Activated T-cell treated with anti-CD3 and anti-CD28 coated beads, Interleukin-2, amount 50 U/mL, for 4 hours (primary cell): ENCODE results near the gene ME2. TPM values are rescaled to one million over a fixed set of nuclear protein-coding genes. Genes with fewer than 3 reads are reported as not detected.
"Not testable (repeated sequence)": the region's sequence is repeated elsewhere in the genome, so short reads cannot be mapped to it uniquely, and the experiment has no call there.

Experiments
- ATAC-seq, 2 donors: fragments of 200-7000 bp; cut with Tn5 transposase; one replicate each; pipeline ENCODE4 v1.10.0; 2021
- DNase-seq: peaks from one replicate; pipeline ENCODE4 v3.0.0-alpha.2; 2020
- H3K27me3 Mint-ChIP-seq: one replicate; pipeline ENCODE4 v1.8.0; 2021; ENCODE audit warnings: low read depth, mixed read lengths
- H3K36me3 Mint-ChIP-seq: one replicate; pipeline ENCODE4 v1.8.0; 2022; ENCODE audit warnings: mixed read lengths; ENCODE audit not compliant: insufficient read depth
- H3K4me1 Mint-ChIP-seq: one replicate; pipeline ENCODE4 v1.8.0; 2021; ENCODE audit warnings: low read depth, mixed read lengths
- H3K4me3 Mint-ChIP-seq: one replicate; pipeline ENCODE4 v1.8.0; 2021; ENCODE audit warnings: mild to moderate bottlenecking, moderate library complexity, mixed read lengths
- H3K9me3 Mint-ChIP-seq: one replicate; pipeline ENCODE4 v1.8.0; 2021; ENCODE audit warnings: mixed read lengths
- total RNA-seq, 3 donors: library from RNA; stranded (reverse); gene quantifications; one replicate each; pipeline ENCODE4 v1.2.1, GENCODE V29; 2021

ME2 gene
- total RNA-seq, 3 donors from 2014 or later: 90.9 to 108 (median 108) TPM

DNA sequence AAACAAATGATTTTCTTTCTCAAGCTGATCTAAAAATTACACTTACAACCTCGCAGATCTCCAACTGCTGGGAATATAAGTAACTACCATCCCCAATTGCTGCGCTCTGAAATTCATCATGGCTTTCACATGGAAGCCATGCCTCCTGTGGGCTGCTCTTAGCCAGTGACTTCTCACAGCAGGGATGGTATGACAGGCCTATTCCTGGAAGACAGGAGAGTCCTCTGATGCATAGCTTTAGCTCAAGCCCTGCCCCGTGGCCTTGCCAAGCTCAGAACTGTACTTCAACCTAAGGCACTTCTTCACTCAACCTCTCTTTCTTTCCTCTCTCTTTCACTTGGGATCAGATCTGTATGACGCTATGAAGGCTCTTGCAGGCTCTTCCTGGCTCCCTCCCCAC lies 76.3 kb downstream of the ME2 start:
- Mint-ChIP-seq H3K27me3 (peaks cover 2% of the 10 kb centered on the region), H3K9me3 (no peaks in the 10 kb centered on the region), H3K4me3 (no peak overlapping the region), H3K36me3 (peaks cover 2% of the 10 kb centered on the region), H3K4me1 (no peaks in the 10 kb centered on the region)
- DNase-seq: no peak
- no peak for ATAC-seq

DNA sequence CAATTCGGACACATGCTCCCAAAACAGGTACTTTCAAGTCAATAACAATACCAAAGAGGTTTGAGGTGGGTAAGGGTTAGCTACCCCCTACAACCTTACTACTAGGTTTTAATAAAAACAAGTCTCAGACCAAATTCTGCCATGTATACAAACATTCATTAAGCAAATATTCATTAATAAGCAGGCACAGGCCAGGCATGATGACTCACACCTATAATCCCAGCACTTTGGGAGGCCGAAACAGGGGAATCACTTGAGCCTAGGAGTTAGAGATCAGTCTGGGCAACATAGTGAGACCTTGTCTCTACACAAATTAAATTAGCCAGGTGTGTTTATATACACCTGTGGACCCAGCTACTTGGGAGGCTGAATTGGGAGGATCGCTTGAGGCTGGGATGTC lies 77.2 kb downstream of the ME2 start:
- no peaks in the 10 kb centered on the region for H3K4me1 Mint-ChIP-seq
- no peak overlapping the region for H3K4me3 Mint-ChIP-seq
- H3K9me3 Mint-ChIP-seq: no peaks in the 10 kb centered on the region
- peaks cover 2% of the 10 kb centered on the region for H3K27me3 Mint-ChIP-seq
- peaks cover 2% of the 10 kb centered on the region for H3K36me3 Mint-ChIP-seq
- DNase-seq (no peak), ATAC-seq (no peak)

DNA sequence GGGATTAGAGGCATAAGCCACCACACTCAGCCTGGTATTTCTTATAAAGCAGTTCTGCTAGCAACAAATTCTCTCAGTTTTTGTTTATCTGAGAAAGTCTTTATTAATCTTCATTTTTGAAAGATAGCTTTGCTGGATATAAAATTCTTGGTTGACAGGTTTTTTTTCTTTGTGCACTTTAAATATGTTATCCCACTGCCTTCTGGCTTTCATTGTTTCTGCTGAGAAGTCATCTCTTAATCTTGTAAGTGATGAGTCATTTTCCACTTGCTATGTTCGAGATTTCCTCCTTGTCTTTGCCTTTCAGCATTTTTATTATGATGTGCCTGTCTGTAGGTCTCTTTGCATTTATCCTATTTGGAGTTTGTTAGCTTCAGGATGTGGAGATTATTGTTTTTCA lies 83.1 kb downstream of the ME2 start:
- DNase-seq (no peak), ATAC-seq (no peak)
- no peak overlapping the region for H3K4me3 Mint-ChIP-seq
- H3K9me3 Mint-ChIP-seq: peaks cover 17% of the 10 kb centered on the region
- no peaks in the 10 kb centered on the region for H3K36me3 Mint-ChIP-seq
- H3K4me1 Mint-ChIP-seq: no peaks in the 10 kb centered on the region
- H3K27me3 Mint-ChIP-seq: peaks cover 2% of the 10 kb centered on the region

DNA sequence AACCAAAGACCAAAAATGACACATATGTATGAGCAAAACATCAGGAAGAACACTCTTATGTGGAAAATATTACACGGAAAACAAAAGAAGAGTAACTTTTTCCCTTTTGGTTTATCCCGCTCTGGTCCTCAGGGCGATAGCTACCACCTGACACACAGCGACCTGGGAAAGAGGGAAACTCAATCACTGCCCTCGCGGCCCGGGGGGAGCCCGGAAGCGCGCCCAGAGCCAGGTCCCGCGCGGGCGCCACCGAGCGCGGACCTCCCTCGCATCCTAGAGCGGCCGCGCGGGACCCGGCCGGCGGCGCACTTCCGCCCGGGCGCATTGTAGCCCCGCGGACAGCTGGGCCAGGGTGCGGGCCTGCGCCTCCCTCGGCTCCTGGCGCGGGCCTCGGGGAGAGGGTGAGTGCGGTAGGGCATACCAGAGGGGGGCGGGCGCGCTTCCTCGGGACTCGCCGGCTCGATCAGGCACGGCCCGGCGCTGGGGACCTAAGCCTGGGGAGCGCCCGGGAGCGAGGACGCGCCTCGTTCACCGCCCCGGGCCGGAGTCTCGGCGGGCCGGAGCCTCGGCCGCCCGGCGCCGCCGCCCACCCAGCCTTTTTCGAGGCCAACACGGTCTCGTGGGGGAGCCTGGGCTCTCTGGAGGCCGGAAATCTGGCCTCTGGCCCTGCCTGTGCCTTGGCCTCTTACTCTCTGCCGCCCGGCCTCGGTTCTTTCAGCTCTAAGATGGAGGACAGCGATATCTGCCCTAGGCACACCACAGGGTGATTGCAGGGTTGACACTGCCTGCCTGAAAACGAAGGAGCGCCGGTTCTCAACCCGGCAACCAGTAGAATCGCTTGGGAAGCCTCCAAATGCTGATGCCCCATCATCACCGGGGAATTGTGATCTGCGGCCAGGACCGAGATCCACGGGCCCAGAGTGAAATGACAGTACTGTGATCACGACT lies 89.1 kb downstream of the ME2 start, which contains the start of gene ELAC1:
Gene ELAC1, plus strand, starts transcription at position 327 of the 948 bp plus-strand sequence. CDS start 6,365 bp downstream, outside the sequence.
- H3K9me3 Mint-ChIP-seq: peaks cover 9% of the 10 kb centered on the region
- ATAC-seq: peak; percentile 96

DNA sequence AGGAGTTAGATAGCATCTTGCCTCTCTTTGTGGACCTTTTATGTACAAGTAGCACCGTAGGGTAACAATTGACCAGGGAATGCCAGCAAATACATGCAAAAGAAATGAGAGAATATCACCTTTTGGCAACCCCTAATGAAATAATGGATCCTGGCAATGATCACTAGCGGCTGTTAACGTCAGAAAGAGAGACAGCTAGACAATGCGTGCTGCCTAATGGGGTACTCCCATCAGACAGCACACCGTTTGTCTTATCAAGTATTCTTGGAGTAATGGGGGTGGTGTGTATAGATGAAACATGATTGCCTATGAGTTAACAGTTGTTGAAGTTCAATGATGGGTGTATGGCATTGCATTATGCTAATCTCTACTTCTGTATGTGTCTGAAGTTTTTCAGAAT lies 90.5 kb downstream of the ME2 start:
- H3K27me3 Mint-ChIP-seq: no peaks in the 10 kb centered on the region
- H3K4me3 Mint-ChIP-seq: peak overlapping the region; percentile 96
- H3K4me1 Mint-ChIP-seq: peaks cover 30% of the 10 kb centered on the region
- DNase-seq (no peak), ATAC-seq (no peak)
- peaks cover 3% of the 10 kb centered on the region for H3K36me3 Mint-ChIP-seq
- no peaks in the 10 kb centered on the region for H3K9me3 Mint-ChIP-seq

More for the DNA sequence above, 89.1 kb downstream of the ME2 start, which contains the start of gene ELAC1:
- Mint-ChIP-seq H3K36me3 (no peaks in the 10 kb centered on the region), H3K4me3 (peak within 1 kb of the TSS; percentile 96), H3K4me1 (peaks cover 25% of the 10 kb centered on the region), H3K27me3 (no peaks in the 10 kb centered on the region)
- DNase-seq: peak; percentile 51

DNA sequence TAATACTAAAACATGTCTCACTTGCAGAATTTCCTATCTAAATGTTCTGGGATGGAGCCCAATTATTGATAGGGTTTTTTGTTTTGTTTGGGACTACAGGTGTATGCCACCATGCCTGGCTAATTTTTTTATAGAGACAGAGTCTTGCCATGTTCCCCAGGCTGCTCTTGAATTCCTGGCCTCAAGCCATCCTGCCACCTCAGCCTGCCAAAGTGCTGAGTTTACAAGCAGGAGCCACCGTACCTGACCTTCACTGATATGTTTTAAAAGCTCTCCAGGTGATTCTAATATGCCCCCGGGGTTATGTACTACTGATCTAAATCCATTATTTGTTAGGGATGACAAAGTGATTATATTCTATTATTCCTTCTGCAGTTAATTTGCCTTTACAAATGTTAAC lies 91.1 kb downstream of the ME2 start:
- peaks cover 30% of the 10 kb centered on the region for H3K4me1 Mint-ChIP-seq
- H3K4me3 Mint-ChIP-seq: no peak overlapping the region
- peaks cover 9% of the 10 kb centered on the region for H3K36me3 Mint-ChIP-seq
- DNase-seq (no peak), ATAC-seq (no peak)
- no peaks in the 10 kb centered on the region for H3K9me3 Mint-ChIP-seq
- no peaks in the 10 kb centered on the region for H3K27me3 Mint-ChIP-seq

DNA sequence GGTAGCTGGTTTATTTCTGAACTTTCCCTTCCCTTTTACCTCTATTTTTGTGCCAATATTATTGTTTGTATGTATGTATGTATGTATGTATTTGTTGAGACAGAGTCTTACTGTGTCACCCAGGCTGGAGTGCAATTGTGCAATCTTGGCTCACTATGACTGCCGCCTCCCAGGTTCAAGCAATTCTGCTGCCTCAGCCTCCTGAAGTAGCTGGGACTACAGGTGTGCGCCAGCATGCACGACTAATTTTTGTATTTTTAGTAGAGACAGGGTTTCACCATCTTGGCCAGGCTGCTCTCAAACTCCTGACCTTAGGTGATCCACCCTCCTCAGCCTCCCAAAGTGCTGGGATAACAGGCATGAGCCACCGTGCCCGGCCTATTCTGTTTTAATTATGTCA lies 93.5 kb downstream of the ME2 start:
- Mint-ChIP-seq H3K36me3 (peaks cover 31% of the 10 kb centered on the region), H3K4me1 (peaks cover 29% of the 10 kb centered on the region)
- H3K27me3 Mint-ChIP-seq, H3K4me3 Mint-ChIP-seq, DNase-seq, ATAC-seq, H3K9me3 Mint-ChIP-seq: not testable (repeated sequence)

DNA sequence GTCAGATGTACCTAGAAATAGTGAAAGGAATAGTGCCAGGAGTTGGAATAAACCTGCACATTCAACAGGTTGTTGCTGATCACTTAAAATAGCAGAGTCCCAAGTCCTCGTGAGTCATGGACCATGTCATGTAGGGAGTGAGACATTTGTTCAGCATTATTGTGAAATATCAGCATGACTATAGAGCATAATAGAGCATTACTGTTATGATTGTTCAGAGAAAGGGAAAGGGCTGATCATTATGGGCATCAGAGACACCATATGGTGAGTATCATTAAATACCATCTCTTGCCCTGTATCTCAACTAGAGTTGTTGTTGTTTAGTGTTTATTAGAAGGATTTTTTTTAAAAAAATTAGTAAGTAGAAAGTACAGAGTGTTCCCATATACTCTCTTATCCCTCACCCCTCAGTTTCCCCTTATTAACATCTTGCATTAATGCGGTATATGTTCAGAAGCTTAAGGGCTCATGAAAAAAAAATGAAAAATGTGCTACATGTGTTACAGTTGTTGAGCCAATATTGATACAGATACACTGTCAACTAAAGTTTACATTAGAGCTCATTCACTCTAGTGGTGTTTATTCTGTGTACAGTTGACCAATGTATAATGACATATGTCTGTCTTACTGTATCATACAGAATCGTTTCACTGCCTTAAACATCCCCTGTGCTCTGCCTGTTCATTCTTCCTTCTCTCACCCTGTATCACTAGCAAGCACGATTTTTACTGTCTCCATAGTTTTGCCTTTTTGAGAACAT lies 94.6 kb downstream of the ME2 start:
- ATAC-seq (peak; percentile 81 to 83), DNase-seq (no peak)
- Mint-ChIP-seq H3K36me3 (peaks cover 43% of the 10 kb centered on the region), H3K27me3 (no peaks in the 10 kb centered on the region), H3K9me3 (peaks cover 5% of the 10 kb centered on the region), H3K4me1 (peaks cover 24% of the 10 kb centered on the region), H3K4me3 (no peak overlapping the region)

DNA sequence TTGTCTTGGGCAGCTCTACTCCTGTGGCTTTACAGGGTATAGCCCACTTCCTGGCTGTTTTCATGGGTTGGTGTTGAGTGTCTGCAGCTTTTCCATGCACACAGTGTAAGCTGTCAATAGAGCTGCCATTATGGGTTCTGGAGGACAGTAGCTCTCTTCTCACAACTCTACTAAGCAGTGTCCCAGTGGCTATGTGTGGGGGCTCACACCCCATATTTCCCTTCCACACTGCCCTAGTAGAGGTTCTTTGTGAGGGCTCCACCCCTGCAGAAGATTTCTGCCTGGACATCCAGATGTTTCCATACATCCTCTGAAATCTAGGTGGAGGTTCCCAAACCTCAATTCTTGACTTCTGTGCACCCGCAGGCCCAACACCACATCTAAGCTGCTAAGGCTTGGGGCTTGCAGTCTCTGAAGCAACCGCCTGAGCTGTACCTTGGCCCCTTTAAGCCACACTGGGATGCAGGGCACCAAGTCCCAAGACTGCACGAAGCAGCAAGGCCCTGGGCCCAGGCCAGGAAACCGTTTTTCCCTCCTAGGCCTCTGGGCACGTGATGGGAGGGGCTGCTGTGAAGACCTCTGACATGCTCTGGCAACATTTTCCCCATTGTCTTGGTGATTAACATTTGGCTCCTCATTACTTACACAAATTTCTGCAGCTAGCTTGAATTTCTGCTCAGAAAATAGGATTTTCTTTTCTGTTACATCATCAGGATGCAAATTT lies 98.3 kb downstream of the ME2 start:
- DNase-seq (no peak), ATAC-seq (no peak)
- peaks cover 8% of the 10 kb centered on the region for H3K9me3 Mint-ChIP-seq
- peaks cover 8% of the 10 kb centered on the region for H3K4me1 Mint-ChIP-seq
- H3K4me3 Mint-ChIP-seq: no peak overlapping the region
- peaks cover 51% of the 10 kb centered on the region for H3K36me3 Mint-ChIP-seq
- H3K27me3 Mint-ChIP-seq: no peaks in the 10 kb centered on the region

DNA sequence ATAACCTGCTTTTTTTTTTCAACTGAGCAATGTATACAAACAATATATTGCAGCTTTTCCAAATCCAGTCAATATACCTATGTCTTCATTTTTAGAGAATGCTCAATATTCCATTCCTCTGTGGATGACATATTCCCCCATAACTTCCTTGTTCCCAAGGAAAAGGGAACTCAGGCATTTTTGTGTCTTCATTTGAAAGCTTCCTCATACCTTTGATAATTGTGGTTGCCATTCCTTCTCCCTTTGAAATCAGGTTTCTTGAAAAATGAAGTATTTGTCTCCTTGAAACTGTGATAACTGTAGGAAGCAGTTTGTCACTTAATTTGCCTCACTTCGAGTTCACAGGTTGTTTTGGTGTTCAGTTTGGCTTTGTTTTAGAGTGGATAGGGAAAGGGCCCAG lies 102.5 kb downstream of the ME2 start:
- DNase-seq: no peak
- H3K9me3 Mint-ChIP-seq: peaks cover 8% of the 10 kb centered on the region
- H3K4me1 Mint-ChIP-seq: peaks cover 1% of the 10 kb centered on the region
- H3K36me3 Mint-ChIP-seq: peaks cover 34% of the 10 kb centered on the region
- ATAC-seq: no peak
- no peaks in the 10 kb centered on the region for H3K27me3 Mint-ChIP-seq
- no peak overlapping the region for H3K4me3 Mint-ChIP-seq

DNA sequence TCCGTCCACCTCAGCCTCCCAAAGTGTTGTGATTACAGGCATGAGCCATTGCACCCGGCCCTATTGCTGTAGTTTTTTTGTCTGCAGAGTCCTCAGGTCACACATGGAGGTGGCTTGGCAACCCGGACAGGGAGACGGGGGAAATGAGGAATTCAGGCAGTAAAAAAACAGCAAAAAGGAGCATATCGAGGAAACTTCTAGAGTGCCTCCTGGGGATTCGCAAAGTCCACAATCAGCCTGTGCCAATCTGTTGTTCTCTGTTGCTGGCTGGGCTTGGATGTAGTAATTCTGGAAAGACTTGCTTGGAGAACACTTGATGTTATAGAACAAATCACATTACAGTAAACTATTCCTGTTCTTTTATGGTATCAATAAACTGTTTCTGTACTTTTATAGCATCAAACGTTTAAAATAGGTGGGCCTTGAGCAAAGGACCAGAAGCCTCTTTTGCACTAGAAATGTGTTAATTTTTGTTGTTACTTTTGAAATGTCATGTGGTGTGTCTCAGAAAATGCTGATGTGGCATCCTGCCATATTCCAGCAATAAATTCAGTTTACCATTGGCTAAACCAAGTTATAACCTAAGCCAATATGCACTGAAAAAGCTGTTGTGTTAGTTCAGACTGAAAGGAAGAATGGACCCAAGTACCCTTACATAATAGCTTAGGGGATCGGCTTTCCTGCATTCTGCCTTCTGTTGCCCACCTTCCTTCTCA lies 103.3 kb downstream of the ME2 start:
- Mint-ChIP-seq H3K9me3 (peaks cover 5% of the 10 kb centered on the region), H3K27me3 (no peaks in the 10 kb centered on the region), H3K36me3 (peaks cover 32% of the 10 kb centered on the region), H3K4me1 (peaks cover 1% of the 10 kb centered on the region), H3K4me3 (no peak overlapping the region)
- ATAC-seq: no peak
- no peak for DNase-seq

DNA sequence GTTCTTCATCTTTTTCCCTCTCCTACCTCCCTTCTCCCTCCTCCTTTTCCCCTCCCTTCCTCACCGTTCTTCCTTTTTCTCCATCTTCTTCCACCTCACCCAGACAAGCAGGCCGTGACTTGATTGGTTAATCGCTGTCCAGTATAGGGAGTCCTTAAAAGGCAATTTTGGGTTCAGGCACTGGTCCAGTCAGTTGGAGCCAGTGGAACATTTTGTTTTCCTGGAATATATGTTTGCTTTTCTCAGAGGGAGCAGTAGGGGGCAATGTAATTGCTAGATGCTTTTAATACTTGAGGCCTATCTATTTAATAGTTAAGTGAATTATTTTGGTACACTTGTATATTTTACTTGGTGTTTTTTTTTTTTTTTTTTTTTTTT lies 103.9 kb downstream of the ME2 start:
- DNase-seq: no peak
- Mint-ChIP-seq H3K9me3 (peaks cover 5% of the 10 kb centered on the region), H3K36me3 (peaks cover 31% of the 10 kb centered on the region), H3K4me1 (peaks cover 1% of the 10 kb centered on the region), H3K27me3 (no peaks in the 10 kb centered on the region), H3K4me3 (no peak overlapping the region)
- no peak for ATAC-seq

DNA sequence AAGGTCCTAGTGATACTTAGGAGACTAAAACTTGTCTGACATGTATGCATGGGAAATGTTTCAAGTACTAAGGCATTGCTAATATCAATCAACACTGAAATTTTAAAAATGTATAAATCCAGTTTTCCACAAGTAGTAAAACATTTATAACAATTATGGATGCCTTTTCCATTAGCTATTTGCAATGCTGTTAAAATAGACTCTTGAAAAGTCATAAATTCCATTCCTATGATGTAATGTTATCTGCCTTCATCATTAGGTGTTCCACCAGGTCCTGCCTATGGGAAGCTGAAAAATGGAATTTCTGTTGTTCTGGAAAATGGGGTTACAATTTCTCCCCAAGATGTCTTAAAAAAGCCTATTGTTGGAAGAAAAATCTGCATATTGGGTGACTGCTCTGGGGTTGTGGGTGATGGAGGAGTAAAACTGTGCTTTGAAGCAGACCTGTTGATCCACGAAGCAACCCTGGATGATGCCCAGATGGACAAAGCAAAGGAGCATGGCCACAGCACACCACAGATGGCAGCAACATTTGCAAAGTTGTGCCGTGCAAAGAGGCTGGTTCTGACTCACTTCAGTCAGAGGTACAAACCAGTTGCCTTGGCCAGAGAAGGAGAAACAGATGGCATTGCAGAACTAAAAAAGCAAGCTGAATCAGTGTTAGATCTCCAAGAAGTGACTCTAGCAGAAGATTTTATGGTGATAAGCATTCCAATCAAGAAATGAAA lies 107.6 kb downstream of the ME2 start:
- H3K27me3 Mint-ChIP-seq: no peaks in the 10 kb centered on the region
- no peak for ATAC-seq

More for the DNA sequence above, 107.6 kb downstream of the ME2 start:
- no peak for DNase-seq
- H3K4me1 Mint-ChIP-seq: peaks cover 1% of the 10 kb centered on the region
- peaks cover 17% of the 10 kb centered on the region for H3K36me3 Mint-ChIP-seq
- no peak overlapping the region for H3K4me3 Mint-ChIP-seq
- no peaks in the 10 kb centered on the region for H3K9me3 Mint-ChIP-seq
